Left lobe of liver (tissue), 2 donors: ENCODE measurements around the gene MEGF9. TPM values are rescaled to one million over a fixed set of nuclear protein-coding genes. Genes with fewer than 3 reads are reported as not detected.
"Not testable (repeated sequence)": the region's sequence is repeated elsewhere in the genome, so short reads cannot be mapped to it uniquely, and the experiment has no call there.

Experiments
- ATAC-seq: fragments of 200-7000 bp; cut with Tn5 transposase; one replicate; pipeline ENCODE4 v1.9.1; 2020; ENCODE audit warnings: mild to moderate bottlenecking, moderate library complexity
- DNase-seq: peaks from one replicate; pipeline ENCODE4 v3.0.0-alpha.2; 2020; ENCODE audit warnings: low spot score
- total RNA-seq: library from RNA; stranded (reverse); gene quantifications from one replicate; pipeline ENCODE4 v1.2.1, GENCODE V29; 2021
- donor health status: DM: no; HTN: no; CAD: no; lungs with moderate emphysema.
- donor health status: DM: no; HTN: yes; CAD: no.

Gene MEGF9
- total RNA-seq, 1 donor from 2014 or later: 26.4 TPM

DNA sequence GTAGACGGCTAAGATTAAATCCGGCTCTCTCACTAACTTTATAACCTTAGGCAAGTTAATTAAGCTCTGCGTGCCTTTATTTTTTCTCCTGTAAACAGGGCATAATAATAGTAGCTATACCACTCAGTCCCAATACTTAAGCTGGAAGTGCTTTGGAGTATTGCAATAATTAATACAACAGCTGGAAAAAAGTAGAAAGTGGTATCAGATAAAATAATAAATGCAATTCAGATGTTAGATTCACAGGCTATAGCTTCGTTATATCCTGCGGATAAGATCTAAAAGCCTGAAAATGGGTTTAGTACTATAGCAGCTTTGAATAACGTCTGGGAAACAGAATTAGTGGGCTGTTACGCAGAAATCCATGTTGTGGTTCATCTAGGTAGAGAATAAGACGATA, 51.8 kb downstream of the MEGF9 start:
- DNase-seq: no peak
- no peak for ATAC-seq

DNA sequence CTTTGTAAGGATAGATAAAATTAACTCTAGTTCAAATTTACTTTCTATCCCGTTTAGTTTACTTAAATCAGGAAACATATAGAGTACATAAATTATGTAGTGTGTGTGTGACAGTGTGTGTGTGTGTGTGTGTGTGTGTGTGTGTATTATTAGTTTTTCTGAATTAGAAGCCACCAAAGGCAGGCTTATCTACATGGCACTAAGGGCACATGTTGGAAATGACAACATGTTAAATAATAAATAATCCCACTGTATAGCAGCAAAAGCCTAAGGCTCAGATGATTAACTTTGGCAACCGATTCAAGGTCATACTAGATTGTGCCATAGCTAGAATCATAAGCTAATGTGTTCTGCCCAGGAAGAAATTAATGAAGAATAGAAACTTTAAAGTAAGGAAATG, 54.6 kb downstream of the MEGF9 start:
- ATAC-seq (no peak), DNase-seq (no peak)

DNA sequence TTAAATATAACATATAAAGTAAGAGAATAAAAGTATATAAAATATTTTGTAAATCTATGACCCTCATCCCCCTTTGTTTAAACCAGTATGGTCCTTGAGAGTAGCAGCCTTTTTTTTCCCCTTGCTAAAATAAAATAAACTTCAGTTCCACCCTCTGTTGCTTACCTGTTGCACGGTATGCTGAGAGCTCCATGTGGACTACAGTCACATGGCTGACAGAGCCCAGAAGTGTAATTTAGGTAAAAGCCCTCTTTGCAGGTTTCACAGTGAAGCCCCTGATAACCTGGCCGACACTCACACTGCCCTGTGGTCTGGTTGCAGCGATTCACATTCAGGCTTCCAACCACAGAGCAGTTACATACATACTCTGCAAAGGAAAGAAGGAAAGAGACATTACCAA, 55.1 kb downstream of the MEGF9 start:
- ATAC-seq (no peak), DNase-seq (no peak)

DNA sequence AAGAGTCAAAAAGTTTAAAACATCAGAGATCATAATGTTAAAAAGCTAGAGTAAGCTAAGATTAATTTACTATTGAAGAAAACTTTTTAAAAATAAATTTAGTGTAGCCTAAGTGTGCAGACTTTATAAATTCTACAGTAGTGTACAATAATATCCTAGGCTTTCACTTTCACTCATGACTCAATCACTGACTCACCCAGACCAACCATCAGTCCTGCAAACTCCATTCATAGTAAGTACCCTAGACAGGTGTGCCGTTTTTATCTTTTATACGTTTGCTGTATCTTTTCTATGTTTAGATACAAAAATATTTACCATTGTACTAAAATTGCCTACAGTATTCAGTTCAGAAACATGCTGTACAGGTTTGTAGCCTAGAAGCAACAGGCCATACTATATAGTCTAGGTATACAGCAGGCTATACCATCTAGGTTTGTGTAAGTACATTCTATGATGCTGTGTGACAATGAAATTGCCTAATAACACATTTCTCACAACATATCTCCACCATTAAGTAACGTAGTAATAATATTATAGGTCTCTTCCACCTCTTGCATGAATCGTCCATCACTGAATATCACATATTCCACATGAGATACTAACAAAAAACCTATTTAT, 59.2 kb downstream of the MEGF9 start:
- DNase-seq: no peak
- ATAC-seq: no peak

DNA sequence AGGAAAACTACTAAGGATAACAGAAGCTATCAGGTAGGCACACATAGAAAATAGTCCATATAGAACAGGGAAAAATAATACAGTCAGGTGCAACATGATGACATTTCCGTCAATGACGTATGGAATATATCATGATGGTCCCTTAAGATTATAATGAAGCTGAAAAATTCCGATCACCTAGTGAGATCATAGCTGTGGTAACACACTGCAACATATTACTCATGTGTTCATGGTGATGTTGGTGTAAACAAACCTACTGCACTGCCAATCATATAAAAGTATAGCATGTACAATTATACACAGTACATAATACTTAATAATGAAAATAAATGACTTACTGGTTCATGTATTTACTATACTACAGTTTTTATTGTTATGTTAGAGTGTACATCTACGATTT, 60.0 kb downstream of the MEGF9 start:
- ATAC-seq (no peak), DNase-seq (no peak)

DNA sequence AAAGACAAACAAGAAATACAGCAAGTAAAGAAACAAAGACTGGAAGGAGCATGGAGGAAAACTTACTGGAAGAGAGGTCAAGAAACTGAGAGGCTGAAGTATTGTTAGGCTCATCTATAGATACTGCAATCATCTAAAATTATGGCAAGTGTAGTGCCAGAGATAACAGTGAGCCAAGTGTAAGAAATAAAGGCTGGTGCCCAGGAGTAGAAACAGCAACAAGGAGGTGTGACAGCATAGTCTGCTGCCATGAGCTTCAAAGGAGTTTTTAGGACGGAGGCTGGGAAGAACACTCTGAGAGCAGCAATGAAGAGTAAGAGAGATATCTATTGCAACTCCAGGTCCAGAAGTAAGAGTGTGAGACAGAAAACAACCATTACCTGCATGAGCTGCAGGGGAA, 60.5 kb downstream of the MEGF9 start:
- DNase-seq (no peak), ATAC-seq (no peak)

DNA sequence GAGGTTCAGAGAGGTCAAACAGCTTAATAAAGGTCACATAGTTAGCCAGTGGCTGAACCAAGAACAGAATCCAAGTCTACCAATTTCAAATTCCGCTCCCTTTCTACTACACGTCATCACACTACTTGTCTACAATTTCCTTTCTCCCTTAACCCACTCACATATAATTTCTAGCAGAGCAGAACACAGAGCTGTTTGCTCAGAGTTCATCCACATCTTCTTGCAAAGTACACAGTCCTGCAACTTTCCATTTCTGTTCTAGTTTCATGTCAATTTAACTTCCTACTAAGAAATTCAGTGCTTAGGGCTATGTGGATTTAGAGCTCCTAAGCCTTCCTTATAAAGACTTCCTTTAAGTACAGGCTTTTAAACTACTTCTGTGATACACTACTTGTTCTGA, 61.3 kb downstream of the MEGF9 start:
- ATAC-seq: peak; percentile 53

DNA sequence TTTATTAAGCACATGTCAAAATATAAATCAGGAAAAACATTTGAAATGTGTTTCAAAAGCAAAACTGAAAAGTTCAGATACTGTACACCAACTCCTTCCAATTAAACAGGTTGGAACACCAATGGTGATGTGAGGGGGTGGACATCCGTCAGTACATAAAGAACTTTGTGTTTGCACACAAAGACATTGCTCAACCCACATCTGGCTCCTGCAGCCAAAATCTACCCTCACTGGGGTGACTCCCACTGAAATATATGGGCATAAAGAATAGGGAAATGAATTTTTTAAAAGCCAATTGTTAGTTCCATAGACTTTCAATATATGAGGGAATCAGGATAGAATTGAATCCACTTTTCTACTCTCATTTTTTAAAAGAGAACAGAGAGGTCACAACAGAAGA, 63.9 kb downstream of the MEGF9 start:
- peak; percentile 67 for ATAC-seq

More for the DNA sequence above, 61.3 kb downstream of the MEGF9 start:
- no peak for DNase-seq

DNA sequence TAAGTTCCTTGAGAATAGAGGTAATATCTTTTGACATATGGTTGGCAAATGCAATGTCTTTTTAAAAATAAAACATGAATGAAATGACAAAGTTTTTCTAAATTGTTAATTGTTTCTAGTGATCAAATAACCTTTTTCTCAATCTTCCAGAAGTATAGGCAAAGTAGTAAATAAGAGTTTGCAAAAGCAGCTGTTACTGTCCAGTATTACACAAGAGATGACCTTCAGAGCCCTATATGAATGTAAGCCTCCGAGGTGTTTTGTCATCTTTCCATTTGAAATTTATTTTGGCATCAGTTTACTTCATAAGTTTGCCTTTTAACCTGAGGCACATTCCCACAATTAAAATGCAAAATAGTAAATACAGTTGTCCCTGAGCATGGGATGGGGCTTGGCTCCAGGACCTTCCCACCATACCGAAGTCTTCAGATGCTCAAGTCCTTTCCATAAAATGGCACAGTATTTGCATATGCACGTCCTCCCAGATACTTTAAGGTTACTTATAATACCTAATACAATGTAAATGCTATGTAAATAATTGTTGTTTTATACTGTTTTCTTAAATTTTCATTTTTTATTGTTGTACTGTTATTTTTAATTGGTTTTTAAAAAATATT, 65.6 kb downstream of the MEGF9 start:
- ATAC-seq (no peak), DNase-seq (no peak)

More for the DNA sequence above, 63.9 kb downstream of the MEGF9 start:
- peak; percentile 66 for DNase-seq

DNA sequence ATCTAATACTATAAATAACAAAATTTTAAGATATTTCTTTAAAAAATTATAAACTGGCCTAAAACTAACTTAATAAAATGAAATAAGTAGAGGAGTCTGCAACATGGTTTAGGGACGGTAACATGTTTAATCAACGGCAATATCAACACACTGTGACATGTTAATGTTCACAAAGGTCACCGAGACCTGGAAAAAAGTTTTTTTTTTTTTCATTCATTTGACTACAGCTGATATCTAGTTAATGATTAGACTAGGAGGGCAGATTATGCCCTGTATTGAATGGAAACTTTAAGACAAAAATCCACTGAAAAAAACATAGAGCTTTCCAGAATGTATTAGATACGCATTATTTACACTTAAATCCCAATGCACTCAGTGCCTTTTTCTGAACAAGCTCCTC, 67.3 kb downstream of the MEGF9 start:
- ATAC-seq (peak; percentile 73), DNase-seq (no peak)

DNA sequence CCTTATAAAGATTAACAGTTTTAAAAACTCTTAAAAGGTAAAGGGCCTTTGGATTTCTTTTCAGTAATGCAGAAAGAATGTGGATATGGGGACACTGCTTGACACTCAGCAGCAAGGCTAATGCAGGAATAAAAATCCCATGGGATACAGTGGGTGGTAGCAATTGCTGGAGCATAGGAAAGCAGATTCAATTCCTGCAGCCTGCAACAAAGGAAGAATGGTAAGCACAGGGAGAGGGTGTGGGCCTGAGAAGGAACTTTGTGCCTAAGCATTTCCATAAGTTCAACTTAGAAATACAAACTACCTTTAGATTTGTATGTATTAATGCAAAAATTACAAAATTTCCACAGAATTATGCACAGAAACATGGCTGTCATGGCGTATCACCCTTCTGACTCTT, 68.5 kb downstream of the MEGF9 start:
- no peak for DNase-seq

DNA sequence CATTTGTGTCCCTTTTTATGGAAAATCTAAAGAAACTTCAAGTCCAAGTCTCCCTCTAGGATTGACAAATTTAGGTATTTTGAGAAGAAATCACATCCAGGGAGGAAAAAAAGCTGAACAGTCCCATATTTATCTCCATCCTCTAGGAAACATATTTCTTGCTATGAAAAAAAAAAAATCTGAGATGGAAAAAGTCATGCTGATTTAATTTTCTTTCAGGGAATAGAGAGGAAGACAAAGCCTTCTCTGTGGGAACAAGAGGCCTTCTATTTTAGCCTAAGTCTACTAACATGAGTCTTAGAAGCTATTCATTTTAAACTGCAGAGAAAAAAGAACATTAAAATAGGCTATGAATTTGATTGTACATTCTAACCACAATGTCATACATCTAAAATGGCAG, 71.2 kb downstream of the MEGF9 start:
- ATAC-seq: no peak
- DNase-seq: no peak

More for the DNA sequence above, 68.5 kb downstream of the MEGF9 start:
- ATAC-seq: no peak

DNA sequence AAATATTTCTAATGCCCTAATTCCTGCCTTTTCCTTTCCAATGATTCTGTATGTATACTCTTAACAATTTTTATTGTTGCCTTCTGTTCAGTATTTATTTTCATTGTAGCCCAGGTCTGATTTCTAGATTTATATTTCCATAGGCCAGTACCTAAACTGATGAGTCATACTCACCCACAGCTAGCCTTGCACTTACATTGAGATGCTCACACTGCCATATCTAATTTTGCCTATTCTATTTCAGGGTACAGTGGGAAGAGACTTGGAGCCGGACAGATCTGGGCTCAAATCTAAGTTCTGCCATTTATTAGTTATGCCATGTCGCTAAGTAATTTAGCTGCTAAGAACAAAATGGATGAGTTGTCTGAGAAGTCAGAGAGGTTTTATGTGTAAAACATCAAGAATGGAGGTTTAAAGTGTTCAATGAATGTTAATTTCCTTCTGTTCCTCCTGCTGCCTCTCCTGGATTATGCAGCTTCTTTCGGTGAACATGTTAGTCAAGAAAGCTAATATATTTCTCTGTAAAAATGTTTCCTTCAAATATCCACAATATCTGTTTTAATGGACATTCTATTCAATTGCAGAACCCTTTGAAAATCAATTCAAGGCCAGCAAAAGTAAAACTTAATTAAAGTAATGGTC, 72.0 kb downstream of the MEGF9 start:
- DNase-seq: no peak
- no peak for ATAC-seq

DNA sequence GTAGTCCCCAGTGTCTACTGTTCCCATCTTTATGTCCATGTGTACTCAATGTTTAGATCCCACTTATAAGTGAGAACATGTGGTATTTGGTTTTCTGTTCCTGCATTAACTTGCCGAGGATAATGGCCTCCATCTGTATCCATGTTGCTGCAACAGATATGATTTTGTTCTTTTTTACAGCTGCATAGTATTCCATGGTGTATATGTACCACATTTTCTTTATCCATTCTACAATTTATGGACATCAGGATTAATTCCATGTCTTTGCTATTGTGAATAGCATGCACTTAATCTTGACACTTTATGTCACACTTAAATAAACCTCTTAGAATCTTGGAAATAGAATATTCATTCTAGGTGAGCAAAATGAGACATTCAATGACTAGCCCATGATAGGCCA, 73.4 kb downstream of the MEGF9 start:
- not testable (repeated sequence) for ATAC-seq, DNase-seq

DNA sequence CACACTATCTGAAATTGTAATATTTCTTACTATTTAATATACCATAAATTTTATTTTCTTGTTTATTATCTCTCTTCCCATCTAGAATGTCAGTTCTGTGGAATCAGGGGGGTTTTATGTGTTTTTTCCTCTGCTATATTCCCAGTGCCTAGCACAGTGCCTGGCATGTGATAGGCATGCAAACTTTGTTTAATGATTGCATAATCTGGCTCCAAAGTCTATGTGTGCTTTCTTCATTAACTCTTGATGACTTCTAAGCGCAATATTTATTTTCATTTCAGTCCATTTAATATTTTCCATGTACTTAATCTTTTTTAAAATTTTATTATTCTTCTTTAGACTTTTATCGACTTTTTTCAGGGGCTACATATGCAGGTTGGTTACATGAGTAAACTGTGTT, 73.9 kb downstream of the MEGF9 start:
- ATAC-seq (peak; percentile 62), DNase-seq (no peak)

DNA sequence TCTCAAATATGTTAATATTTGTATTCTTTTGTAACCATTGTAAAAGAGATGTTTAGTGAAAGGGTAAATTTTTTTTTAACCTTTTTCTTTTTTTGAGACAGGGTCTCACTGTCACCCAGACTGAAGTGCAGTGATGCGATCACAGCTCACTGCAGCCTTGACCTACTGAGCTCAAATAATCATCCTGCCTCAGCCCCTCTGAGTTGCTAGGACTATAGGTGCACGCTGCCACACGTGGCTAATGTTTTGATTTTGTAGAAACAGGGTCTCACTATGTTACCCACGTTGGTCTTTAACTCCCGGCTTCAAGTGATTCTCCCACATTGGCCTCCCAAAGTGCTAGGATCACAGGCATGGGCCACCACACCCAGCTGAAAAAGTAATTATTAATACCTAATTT, 76.4 kb downstream of the MEGF9 start:
- DNase-seq (no peak), ATAC-seq (no peak)

DNA sequence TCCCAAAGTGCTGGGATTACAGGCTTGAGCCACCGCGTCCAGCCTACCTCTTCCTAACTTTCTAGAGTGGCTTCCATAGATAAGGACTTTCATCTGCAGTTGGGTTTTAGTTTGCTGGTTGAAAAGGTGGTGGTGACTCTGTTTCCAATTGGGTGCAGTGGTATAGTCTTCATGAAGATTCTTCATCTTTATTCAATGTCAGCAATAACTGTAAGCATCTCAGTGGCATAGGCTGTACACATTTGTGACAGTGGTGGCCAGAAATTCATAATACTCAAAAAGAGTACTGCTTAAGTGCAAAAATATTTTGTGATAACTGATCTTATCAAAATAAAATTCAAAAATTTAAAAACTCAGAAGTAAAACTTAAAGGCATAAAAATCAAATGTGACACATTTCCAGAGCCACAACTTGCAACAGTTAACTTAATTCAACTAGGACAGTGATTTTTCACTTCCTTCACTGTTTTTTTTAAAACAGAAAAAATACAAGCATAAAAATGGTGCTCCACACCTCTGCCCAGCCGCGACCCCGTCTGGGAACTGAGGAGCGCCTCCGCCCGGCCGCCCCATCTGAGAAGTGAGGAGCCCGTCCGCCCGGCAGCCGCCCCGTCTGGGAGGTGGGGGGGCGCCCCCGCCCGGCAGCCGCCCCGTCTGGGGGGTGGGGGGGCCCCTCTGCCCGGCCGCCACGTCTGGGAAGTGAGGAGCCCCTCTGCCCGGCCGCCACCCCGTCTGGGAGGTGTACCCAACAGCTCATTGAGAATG, 77.9 kb downstream of the MEGF9 start:
- DNase-seq (no peak), ATAC-seq (no peak)

DNA sequence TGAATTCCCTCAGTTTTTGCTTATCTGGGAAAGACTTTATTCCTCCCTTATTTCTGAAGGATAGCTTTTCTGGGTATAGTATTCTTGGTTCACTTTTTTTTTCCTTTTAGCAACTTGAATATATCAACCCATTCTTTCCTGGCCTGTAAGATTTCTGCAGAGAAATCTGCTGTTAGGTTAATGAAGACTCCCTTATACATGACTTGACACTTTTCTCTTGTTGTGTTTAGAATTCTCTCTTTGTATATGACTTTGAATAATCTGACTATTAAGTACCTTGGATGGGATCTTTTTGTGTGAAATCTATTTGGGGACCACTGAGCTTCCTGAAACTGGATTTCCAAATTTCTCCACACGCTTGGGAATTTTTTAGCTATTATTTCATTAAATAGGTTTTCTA, 79.3 kb downstream of the MEGF9 start:
- no peak for ATAC-seq

DNA sequence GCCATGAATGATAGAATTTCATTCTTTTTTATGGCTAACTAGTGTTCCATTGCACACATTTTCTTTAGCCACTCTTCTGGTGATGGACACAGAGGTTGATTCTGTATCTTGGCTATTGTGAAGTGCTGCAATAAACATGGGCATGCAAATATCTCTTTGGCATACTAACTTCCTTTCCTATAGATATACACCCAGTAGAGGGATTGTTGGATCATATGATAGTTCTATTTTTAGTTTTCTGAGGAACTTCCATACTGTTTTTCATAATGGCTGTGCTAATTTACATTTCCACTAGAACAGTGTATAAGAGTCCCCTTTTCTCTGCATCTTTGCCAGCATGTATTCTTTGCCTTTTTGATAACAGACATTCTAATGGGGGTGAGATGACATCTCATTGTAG, 83.9 kb downstream of the MEGF9 start:
- DNase-seq (no peak), ATAC-seq (no peak)

More for the DNA sequence above, 79.3 kb downstream of the MEGF9 start:
- no peak for DNase-seq

DNA sequence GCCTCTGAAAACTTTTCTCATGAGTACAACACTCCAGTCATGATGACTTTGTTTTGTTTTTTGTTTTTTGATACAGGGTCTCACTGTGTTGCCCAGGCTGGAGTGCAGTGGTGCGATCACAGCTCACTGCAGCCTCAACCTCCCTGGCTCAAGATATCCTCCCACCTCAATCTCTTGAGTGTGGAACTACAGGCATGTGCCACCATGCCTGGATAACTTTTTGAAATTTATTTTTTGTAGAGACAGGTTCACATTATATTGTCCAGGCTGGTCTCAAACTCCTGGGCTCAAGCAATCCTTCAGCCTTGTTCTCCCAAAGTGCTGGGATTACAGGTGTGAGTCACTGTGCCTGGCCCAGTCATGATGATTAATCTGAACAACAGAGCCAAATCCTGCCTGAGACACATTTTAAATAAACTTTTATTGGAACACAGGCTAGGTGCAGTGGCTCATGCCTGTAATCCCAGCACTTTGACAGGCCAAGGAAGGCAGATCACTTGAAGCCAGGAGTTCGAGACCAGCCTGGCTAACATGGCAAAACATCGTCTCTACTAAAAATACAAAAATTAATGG, 85.3 kb downstream of the MEGF9 start:
- peak; percentile 23 for ATAC-seq
- DNase-seq: not testable (repeated sequence)

DNA sequence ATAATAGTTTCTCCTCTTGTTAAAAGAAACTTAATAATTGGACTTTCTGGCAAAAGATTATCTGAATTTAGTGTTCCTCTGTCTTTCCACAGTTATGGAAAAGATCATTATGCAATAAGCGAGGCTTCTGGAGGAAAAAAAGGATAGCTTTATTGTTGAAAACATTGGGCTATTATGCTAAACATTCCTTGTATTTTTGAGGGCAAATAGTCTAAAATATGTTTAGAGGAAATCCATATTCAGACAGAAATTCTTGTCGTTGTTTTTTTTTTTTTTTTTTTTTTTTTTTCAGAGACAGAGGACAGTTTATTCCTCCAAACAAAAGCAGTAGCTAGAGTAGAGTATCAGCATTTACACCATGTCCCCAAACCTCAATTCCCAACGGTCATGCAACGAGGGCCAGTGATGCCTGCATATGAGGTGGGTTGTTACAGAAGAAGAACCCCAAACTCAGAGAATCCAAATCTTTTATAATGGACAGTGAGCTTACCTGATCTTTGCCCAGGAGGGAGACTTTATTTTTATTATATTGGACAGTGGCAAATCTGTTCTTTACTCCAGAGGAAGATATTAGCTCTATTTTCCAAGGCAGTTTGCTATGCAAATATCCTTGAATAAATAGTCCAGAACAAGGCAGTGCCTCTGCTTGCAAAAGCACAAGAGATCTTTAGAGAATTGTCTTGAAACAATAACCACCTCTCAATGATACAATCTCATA, 85.9 kb downstream of the MEGF9 start:
- peak; percentile 40 for ATAC-seq

More for the DNA sequence above, 85.9 kb downstream of the MEGF9 start:
- DNase-seq: no peak
